Fibroblast of skin of right quadriceps (primary cell): ENCODE measurements around the gene NDUFS3.
A peak's percentile ranks its signal among the peaks of the same experiment; 100 is the strongest.

Source experiments
- DNase-seq: peaks from one replicate; pipeline ENCODE4 v3.0.0-alpha.2; 2013

NDUFS3 gene

GRCh38 chr11:47592251-47592650, 13.4 kb downstream of the NDUFS3 start:
- no peak for DNase-seq

- no peak for DNase-seq
These were observed 14.1 kb downstream of the NDUFS3 start for GRCh38 chr11:47592970-47593369.

GRCh38 chr11:47593492-47593933, 14.6 kb downstream of the NDUFS3 start:
- DNase-seq, result no peak

- no peak for DNase-seq
These were observed 15.3 kb downstream of the NDUFS3 start, which contains the start of gene C1QTNF4 for GRCh38 chr11:47593934-47594855. C1QTNF4 (minus strand) TSS chr11:47594411; CDS start chr11:47590810, 3,601 bp downstream.

- no peak for DNase-seq
These were observed 16.2 kb downstream of the NDUFS3 start for GRCh38 chr11:47595029-47595428.

GRCh38 chr11:47595967-47596366, 17.1 kb downstream of the NDUFS3 start:
- DNase-seq, result no peak

- no peak for DNase-seq
These were observed 21.0 kb downstream of the NDUFS3 start for GRCh38 chr11:47599902-47600301.

GRCh38 chr11:47603295-47603694, 24.4 kb downstream of the NDUFS3 start:
- peak; percentile 15 for DNase-seq

- DNase-seq, result no peak
These were observed 27.0 kb downstream of the NDUFS3 start for GRCh38 chr11:47605921-47606320.

GRCh38 chr11:47606731-47607130, 27.9 kb downstream of the NDUFS3 start:
- no peak for DNase-seq

GRCh38 chr11:47607380-47607779, 28.5 kb downstream of the NDUFS3 start:
- DNase-seq, result peak; percentile 87

- DNase-seq, result no peak
These were observed 30.8 kb downstream of the NDUFS3 start for GRCh38 chr11:47609675-47610074.

- no peak for DNase-seq
These were observed 32.5 kb downstream of the NDUFS3 start for GRCh38 chr11:47611348-47611794.

- DNase-seq, result no peak
These were observed 36.4 kb downstream of the NDUFS3 start for GRCh38 chr11:47615249-47615648.

- peak; percentile 70 for DNase-seq
These were observed 38.0 kb downstream of the NDUFS3 start for GRCh38 chr11:47616726-47617416.

- peak; percentile 62 for DNase-seq
These were observed 38.5 kb downstream of the NDUFS3 start for GRCh38 chr11:47617417-47617809.

GRCh38 chr11:47620836-47621378, 42.0 kb downstream of the NDUFS3 start:
- DNase-seq, result no peak

- DNase-seq, result no peak
These were observed 47.4 kb downstream of the NDUFS3 start for GRCh38 chr11:47626234-47626633.

- no peak for DNase-seq
These were observed 49.2 kb downstream of the NDUFS3 start for GRCh38 chr11:47628026-47628425.

- no peak for DNase-seq
These were observed 52.6 kb downstream of the NDUFS3 start for GRCh38 chr11:47631473-47631872.
